ENCODE results near the gene KIAA1614.

Gene KIAA1614, protein sequence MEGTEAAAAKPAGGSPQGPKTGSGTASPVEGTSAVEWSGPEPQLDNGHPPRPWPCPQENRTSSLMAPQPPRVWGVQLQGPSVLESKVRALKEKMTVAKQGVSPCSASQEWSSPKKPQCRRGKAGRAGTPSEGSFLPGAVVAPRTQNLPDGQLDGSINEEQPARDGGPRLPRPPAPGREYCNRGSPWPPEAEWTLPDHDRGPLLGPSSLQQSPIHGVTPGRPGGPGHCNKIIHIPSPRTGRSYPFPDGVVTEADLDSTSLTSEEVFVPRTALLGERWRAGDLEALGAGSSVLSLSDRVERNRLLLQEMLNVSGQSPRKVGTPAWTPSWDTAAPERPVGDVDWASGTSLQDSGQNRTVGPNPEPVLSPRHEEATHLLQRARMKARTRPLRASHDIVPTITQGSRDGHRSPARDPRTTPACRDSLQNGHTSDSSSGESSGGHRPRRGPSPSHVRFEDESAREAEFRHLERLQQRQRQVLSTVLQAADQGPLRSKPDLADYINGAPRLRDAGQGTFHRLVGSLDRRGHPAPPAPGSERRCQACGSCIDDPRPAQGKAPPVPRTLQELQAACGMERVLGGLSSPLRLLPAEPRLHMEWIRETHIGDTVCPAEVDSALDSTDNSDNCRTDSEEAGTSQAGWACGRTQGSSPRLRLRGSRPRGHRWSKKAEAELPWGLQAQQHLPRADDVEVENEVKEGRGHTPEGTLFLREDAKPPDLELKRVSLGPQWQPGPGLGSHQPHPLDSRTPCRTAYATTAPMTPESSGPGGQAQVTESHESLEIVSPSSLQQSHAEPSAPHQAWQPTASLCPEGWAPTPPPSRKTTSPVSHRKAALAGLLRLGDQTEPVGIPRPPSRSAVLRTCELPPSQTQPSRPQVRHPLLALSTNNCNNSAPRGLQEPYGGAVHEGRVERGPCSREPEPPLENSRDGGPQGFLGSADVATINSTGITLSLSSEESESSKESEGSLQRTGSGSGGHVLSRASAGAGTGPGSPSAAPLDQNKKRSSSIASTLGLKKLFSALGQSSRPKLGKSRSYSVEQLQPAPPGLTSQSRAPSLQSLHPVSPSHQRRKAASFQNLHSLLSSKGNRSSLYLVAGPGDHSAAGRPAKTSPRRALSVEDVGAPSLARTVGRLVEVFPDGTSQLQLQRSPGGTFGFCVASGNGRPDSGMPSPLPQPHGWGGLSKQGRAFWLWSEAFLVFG

DNA sequence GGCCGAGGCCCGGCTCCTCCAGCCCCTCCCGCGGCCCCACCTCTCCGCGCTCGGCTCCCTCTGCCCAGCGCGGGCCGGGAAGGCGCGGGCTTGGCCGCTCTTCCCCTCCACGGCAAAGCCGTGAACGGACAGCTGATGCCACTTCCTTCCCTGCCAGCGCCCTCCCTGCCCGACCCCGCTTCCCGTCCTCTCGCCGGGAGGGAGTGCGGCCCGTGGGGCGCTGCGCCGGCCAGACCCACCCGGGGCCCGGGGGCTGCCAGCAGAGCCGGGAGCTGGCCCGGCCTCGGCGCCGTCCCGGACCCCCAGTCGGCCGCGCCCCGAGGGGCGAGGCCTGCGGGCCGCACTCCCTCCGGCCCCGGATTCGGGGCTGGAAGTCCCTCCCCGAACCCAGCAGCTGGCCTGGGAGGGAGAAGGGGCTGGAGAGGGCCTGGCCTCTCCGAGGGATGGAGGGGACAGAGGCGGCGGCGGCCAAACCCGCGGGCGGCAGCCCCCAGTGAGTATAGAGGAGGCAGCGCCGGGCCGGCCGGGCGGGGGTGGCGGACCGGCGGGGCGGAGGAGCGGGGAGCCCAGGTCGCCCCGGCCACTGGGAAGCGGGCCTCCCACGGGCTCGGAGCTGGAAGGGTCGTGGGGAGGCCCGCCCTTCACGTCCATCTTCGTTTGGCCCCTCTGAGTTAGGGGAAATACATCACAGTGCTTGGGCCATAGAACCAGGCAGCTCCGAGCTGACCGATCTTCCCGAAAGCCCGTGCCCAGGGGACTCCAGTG lies at the start of gene KIAA1614:
Gene KIAA1614, plus strand, starts transcription at position 97 of the 765 bp plus-strand sequence. Its CDS starts 347 bp downstream, at position 444.
- no peak for DNase-seq

DNA sequence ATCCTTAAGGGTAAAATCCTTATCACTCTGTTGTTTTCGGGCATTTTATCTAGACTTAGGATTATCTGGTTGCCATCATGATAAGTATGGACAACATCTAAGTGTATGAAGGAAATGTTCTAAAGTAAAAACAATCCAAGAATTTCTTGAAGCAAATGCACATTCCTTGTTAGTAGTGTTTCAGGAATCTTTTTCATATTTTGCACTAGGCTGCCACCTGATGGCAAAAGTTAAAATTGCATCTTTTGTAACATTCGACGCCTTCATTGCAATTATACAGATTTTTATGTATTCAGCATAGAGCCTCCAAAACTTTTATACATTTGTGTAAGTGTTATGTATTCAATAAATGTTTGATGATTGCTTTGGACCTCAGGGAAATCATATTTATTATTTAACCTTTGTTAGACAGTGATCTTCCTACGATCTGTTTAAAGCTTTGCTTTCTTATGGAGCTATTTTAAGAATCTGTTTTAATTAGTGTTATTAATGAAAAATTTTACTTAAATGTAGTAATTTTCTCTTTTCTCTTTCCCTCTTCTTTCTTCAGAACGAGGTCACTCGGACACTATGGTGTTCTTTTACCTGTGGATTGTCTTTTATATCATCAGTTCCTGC lies 49.4 kb upstream of the KIAA1614 start:
- no peak for DNase-seq

DNA sequence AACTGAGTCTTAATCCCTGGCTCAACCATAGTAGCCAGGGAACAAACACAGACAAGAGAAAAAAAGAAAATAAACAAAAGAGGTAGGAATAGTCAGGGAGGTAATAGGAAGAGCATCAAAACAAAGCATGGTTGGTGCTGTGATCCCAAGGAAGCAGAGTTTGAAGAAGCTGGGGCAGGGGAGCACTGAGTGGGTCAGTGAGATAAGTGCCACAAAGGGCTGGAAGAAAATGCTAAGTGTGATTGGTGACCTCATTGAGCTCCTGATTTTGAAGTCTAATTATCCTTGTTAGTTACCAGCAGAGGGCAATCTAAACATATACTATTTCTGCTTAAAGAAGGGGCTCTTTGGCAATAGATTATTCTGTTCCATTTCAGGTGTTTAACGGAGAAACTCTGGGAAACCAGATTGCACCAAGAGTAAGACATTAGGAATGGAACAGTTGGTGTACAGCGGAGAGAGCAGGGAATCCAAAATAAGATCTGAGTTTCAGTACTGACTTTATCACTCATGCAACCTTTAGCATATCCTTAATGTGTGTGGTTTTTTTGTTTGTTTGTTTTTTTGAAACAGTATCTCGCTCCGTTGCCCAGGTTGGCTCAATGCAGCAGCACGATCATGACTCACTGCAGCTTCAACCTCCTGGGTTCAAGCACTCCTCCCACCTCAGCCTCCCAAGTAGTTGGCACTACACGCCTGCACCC lies 30.7 kb upstream of the KIAA1614 start:
- no peak for DNase-seq

DNA sequence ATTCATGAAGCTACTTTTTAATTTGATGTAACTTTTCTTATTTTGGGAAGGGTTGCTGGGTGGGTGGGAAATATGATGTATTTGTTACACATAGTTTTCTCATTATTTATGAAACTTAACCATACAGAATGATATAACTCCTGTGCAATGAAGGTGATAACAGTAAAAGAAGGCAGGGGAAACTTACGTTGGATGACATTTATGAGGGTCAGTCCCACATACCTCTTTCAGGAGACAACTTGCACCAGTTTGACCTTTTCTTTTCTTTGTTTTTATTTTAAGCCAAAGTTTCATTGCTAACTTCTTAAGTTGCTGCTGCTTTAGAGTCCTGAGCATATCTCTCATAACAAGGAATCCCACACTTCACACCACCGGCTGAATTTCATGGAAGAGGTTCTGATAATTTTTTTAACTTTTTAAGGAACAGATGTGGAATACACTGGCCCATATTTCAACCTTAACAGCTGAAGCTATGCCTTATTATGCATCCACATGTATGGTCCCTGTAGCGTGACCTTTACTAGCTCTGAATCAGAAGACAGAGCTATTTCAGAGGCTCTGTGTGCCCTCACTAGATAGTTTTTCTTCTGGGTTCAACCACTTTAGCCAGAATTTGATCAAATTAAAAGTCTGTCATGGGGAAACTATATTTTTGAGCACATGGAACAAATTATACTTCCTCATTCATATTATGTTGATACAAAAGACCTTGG lies 28.0 kb upstream of the KIAA1614 start:
- DNase-seq, result no peak

DNA sequence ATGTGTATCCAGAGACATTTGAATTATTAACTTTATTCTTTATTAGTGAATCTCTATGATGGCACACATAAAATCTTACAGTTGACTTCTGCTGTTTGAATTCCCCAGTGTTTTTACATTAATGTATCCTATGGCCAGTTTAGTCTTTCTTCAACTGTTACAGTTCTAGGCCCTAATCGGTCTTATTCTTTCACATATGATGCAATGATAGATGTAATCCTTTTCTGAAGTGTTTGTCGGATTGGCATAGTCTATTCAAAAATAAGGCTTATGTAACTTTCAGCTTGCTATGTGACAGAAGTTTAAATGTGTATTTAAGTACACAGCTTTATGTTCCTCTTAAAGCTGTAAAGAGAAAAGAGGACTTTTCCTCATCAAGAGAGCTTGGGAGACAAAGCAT lies 26.4 kb upstream of the KIAA1614 start:
- DNase-seq, result no peak

DNA sequence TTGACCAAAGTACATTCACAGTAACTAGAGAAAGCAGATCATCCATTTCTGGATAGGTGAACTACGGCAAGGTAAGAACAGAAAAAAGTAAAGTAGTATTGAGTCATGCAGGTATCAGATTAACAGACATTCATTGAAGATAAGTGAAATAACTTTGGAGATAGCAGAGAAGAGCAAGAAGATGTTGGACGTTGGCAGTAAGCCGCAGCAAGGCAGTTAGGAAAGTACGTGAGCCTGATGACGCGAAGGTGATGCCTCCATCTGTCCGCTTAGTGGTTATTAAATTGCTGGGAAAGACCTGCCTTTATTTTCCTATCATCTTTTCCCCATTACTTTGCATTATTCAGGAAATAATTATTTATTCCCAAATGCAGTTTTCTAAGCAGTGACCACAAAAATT lies 24.9 kb upstream of the KIAA1614 start:
- DNase-seq, result no peak

DNA sequence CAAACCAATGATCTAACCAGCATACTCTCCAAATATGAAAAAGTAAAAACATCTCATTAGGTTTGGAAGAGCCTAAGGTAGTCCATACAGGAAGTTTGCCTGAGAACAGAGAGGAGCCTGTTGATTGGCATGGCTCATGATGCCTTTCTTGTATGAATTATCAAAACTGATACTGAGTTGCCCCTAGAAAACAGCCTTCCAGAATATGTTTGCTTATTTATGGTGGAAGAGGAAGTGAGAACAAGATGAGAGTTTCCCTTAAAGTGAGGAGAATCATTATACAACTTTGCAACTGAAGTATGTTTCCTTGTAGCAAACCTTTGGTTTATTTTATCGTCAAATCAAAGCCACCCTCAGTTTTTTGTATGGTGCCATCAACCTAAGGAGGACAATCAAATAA lies 23.8 kb upstream of the KIAA1614 start:
- no peak for DNase-seq

DNA sequence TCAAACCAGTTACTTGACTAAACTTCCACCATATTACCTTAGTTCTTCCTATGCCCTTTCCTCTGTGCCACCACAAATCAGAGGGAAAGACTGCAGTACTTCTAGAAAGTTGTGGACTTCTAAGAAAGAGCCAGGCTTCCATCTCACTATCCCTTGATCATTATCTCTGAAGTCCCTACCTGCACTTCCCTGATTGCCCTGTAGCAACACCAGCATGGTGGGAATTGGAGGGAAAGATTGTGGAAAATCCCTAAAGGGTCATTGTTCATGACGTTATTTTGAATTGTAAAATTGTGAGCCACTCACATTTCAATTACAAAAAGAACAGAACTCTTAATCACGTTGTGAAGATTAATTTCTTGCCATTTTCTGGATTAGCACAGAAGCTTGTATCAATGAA lies 23.4 kb upstream of the KIAA1614 start:
- DNase-seq, result no peak

DNA sequence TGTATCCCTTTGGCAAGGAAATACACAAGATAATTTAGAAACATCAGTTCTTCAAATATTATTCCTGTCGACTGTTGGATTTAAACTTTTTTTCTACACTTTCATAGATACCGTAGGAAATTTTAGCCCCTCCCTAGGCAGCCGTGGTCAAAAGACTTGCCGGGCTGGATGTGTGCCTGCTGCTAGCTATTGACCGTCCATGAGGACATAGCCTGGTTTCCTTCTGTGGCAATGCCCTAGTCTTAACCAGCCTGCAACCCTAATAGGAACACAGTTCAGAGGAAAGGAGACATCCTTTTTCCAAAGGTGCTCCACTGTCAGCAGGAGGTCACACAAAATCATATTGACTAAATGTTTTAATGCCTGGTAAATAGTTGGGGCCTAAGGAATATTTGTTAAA lies 20.4 kb upstream of the KIAA1614 start:
- no peak for DNase-seq

DNA sequence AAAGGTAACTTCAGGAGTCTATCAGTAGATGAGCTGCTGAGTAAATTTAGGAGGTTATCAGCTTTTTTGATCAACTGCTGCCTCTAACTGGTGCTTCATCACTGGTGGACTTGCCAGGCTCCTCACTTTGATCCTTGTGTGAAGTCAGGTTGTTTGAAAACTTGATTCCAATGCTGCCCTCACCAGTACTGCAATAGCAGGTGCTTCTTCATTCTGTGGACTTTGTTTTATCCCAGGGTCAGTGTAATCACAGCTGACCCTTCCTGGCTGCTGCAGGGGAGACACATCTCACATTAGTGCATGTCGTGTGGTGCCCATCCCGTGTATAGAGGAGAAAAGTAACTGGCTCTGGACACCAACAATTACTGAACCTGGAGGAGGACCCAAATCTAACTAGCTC lies 20.0 kb upstream of the KIAA1614 start:
- DNase-seq, result no peak

DNA sequence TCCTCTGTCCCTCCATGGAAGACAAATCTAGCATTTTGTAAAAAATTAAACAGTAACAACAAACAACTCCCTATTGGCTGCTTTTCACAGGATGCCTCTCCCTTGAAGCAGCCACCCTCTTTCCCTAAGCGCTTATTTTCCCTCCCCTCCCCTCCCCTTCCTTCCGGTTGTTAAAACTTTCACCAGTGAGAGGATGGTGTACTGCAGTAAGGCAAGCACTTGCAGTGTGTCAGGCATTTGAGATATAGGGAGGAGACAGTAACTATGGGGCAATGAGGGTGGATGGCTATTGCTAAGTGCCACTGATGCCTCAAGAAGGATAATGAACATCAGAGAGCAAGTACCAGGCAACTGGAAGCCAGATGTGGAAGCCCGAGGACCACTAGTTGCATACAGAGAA lies 19.1 kb upstream of the KIAA1614 start:
- DNase-seq, result no peak

DNA sequence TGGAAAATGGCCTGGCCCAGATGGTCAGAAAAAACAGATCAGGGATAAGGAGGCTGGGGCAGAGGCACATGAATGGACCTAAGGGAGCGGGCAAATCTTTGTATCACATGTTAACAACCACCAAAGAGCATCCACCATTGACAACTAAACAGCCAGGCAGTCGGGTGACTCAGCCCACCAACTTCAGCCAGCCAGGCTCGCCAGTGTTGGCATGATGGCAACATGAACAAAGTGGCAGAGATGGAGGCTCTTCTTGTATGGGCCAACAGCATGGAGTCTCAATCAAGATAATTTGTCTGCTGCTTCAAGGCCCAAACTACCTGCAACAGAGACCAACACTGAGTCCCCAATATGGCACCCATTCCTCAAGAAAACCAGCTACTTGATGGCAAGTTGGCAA lies 16.5 kb upstream of the KIAA1614 start:
- DNase-seq, result no peak

DNA sequence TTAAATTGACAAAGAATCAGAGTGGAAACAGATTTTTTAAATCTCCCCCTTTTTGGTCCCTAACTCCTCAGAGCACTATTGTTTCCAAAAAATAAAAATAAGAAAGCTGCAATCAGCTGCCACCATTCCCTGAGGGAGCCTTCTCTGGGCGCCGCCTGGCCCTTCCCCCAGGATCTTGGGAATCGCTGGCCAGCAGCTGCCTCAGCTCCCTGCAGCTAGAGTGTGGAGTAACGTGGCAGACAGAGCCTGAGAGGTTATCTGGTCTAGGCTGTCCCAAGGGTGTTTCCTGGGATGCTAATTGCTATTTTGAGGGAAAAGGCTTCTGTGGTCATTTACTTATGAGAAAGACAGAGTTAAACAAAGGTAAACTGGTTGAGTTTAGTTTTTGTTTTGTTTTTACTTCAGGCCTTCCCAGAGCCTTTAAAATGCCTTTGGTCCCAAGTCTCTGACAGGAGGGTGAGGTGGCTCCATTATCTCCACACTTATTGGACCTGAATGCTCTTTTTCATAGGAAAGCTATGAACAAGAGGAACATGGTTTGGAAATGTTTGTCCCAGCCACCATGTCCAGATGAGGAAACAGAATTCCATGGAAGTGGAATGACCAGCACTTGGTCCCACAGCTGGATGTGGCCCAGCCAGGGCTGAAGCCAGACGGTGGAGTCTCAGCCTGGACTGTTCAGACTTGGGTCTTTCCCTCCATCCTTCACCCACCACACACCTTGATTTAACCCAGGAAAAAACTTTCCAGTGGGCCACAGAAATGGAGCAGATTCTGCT lies 14.1 kb upstream of the KIAA1614 start:
- DNase-seq, result no peak

DNA sequence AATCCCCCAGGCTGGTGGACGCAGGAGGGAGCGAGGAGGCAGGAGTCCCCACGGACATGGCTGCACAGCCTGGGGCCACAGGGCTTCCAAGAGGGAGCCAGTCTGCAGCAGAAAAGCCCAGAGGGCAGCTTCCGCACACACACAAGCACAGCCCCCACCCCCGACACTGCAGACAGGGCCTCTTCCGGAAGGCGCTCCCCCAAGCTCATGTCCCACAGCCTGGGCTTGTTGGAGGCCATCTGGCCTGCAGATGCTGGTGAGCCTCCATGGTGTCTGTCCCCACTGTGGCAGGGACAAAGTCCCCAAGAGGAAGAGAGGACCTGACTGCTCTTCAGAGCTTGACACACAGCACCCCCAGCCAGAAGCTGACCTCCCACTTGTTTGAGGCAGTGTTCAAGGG lies 13.4 kb upstream of the KIAA1614 start:
- no peak for DNase-seq

DNA sequence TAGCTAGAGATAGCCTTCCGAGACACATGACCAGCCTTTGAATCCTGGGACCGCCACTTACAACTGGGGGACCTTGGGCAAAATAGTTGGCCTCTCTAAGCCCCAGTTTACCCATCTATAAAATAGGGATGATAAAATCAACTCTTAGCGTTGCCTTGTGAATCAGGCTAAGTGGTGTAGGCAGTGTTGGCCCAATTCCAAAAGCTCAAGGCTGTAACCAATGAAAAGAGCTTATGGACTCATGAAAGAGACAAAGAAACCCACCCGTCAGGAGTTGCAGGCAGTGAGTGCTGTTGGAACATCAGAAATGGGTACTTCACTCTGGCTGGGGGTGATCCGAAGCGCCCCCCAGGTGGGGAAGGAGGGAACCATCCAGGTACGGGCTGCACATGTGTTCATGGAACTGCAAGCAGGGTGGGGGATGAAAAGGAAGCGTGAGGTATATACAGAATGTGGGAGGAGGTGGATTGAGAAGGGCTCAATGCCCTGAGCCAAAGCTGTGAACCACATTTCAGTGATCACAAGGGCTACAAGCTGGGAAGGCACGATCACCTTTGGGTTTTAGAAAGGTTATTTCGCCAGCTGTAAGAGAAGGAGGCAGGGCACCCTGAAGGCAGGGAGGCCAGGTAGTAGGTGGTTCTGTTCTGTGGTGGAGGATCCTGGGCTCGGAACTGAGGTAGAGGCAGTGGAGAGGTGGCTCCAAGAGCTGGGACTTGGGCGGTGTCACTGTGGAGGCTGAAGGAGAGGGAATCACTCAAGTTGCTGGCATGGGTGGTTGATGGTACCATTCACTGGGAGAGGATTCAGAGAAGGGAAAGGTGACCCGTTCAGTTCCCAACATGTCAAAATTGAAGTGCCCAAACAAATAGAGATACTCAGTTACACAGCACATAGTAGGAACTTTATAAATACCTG lies 11.4 kb upstream of the KIAA1614 start:
- DNase-seq, result no peak

DNA sequence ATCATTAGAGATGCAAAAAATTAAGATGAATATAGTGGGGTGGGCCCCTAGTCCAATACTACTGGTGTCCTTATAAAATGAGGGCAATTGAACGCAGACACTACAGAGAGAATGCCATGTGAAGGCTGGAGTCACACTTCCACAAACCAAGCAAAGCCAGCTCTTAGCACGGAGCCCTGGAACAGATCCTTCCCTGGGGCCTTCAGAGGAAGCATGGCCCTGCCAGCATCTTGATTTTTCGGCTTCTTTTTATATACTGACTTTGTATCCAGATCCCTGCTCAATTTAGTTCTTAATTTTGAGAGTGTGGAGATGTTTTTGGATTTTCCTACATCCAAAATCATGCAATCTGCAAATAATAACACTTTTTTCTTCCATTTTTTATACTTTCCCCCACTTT lies 10.2 kb upstream of the KIAA1614 start:
- no peak for DNase-seq

DNA sequence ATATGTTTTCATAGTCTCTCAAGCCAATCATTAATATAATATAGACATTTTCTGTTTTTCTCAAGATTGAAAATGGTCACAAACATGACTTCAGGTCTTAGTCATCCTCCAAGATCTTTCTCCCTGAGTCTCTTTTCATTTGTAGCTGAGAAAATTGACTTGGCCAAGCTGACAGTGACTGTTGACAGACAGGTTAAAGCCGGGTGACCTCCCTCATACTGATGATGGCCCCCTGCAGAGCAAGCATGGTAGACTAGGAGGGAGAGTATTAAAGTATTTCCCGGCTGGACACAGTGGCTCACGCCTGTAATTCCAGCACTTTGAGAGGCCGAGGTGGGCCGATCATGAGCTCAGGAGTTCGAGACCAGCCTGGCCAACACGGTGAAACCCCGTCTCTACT lies 6.8 kb upstream of the KIAA1614 start:
- no peak for DNase-seq

DNA sequence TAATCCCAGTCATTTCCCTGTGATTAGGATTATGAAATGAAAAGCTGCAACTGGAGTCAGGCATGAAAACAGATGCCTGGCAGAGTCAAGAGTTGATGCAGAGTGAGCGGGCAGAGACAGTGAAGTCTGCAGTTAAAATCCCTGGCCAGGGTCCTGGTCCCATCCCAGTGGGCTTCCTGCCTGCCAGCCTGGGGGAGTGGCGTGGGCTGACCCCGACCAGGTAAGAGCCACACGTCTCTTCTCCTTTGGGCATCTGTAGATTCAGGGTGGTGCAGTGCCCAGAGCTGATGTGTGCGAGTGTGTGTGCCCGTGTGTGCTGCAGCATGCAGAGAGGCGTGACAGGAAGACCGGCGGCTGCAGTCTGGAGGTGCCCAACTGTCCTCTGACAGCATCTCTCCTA lies 6.2 kb upstream of the KIAA1614 start:
- no peak for DNase-seq

Data from activated CD4-positive, CD25-positive, alpha-beta regulatory T cell (primary cell).